Stimulated activated CD8-positive, alpha-beta memory T cell treated with anti-CD3 and anti-CD28 coated beads, Interleukin-15, amount 100 ng/mL, for 1 hour (primary cell): Measurements from ENCODE around the gene TPM4.
"Not testable (repeated sequence)": the region's sequence is repeated elsewhere in the genome, so short reads cannot be mapped to it uniquely, and the experiment has no call there.

Experiments
- DNase-seq: peaks from one replicate; pipeline ENCODE4 v3.0.0-alpha.2; 2020; ENCODE audit warnings: low read depth

Gene TPM4

GRCh38 chr19:16073481-16073880 is 2.8 kb upstream of the TPM4 start:
- DNase-seq, result no peak

- DNase-seq, result no peak
These were observed 2.3 kb upstream of the TPM4 start for GRCh38 chr19:16073988-16074387.

GRCh38 chr19:16074488-16075365 is 1.6 kb upstream of the TPM4 start:
- no peak for DNase-seq

GRCh38 chr19:16075430-16076153 is 703 bp upstream of the TPM4 start:
- DNase-seq, result no peak

- no peak for DNase-seq
These were observed 790 bp downstream of the TPM4 start for GRCh38 chr19:16076958-16077611.

GRCh38 chr19:16077984-16078758 is 1.9 kb downstream of the TPM4 start:
- DNase-seq, result no peak

- DNase-seq, result peak; percentile 37
These were observed 2.7 kb downstream of the TPM4 start for GRCh38 chr19:16078759-16079707.

- DNase-seq, result no peak
These were observed 7.9 kb downstream of the TPM4 start for GRCh38 chr19:16084067-16084685.

GRCh38 chr19:16085115-16085514 is 8.8 kb downstream of the TPM4 start:
- no peak for DNase-seq

- DNase-seq, result not testable (repeated sequence)
These were observed 11.1 kb downstream of the TPM4 start for GRCh38 chr19:16087404-16087803.

GRCh38 chr19:16087940-16088339 is 11.6 kb downstream of the TPM4 start:
- no peak for DNase-seq

GRCh38 chr19:16088351-16089009 is 12.2 kb downstream of the TPM4 start:
- no peak for DNase-seq

GRCh38 chr19:16089010-16089846 is 12.9 kb downstream of the TPM4 start:
- DNase-seq, result no peak

GRCh38 chr19:16091546-16092475 is 15.5 kb downstream of the TPM4 start:
- DNase-seq, result no peak

GRCh38 chr19:16094360-16095070 is 18.2 kb downstream of the TPM4 start:
- DNase-seq, result no peak

GRCh38 chr19:16095071-16095571 is 18.8 kb downstream of the TPM4 start:
- no peak for DNase-seq
